Panc1 (cell line): ENCODE results near the gene PDZRN4.

ENCODE experiments used
- POLR2AphosphoS5 ChIP-seq: IDR thresholded peaks from 2 replicates; pipeline ENCODE4 v1.6.1; 2012; ENCODE audit warnings: mild to moderate bottlenecking, low read depth, low read length, moderate library complexity
- TF ChIP-seq, protein P1 (sequence below): fragments of 450-650 bp; IDR thresholded peaks from 2 replicates; pipeline ENCODE4 v1.5.1; 2017; ENCODE audit warnings: mild to moderate bottlenecking
- TF ChIP-seq, protein P2 (sequence below), 2 experiments: IDR thresholded peaks; 2 replicates each; pipeline ENCODE4 v1.6.1; 2011 to 2012; ENCODE audit warnings: low read depth in 2 of 2, control low read depth in 1 of 2, low read length in 1 of 2, mild to moderate bottlenecking in 1 of 2, moderate library complexity in 1 of 2; ENCODE audit not compliant: insufficient read depth in 1 of 2

DNA sequence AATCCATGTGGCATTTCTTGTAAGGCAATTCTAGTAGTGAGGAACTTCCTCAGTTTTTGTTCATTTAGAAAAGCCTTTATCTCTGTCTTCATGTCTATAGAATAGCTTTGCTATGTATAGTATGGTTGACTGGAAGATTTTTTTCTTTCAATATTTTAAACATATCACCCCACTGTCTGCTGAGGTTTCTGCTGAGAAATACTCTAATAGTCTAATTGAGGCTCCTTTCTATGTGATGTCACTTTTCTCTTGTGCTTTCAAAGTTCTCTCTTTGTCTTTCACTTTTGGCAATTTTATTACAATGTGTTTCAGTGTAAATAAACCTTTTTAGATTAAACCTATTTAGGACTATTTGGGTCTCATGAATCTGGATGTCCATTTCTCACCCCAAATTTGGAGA is 192.8 kb downstream of the PDZRN4 start:
- TF ChIP-seq, protein P1, sequence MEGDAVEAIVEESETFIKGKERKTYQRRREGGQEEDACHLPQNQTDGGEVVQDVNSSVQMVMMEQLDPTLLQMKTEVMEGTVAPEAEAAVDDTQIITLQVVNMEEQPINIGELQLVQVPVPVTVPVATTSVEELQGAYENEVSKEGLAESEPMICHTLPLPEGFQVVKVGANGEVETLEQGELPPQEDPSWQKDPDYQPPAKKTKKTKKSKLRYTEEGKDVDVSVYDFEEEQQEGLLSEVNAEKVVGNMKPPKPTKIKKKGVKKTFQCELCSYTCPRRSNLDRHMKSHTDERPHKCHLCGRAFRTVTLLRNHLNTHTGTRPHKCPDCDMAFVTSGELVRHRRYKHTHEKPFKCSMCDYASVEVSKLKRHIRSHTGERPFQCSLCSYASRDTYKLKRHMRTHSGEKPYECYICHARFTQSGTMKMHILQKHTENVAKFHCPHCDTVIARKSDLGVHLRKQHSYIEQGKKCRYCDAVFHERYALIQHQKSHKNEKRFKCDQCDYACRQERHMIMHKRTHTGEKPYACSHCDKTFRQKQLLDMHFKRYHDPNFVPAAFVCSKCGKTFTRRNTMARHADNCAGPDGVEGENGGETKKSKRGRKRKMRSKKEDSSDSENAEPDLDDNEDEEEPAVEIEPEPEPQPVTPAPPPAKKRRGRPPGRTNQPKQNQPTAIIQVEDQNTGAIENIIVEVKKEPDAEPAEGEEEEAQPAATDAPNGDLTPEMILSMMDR: no peak
- TF ChIP-seq POLR2AphosphoS5: no peak
- TF ChIP-seq, protein P2, sequence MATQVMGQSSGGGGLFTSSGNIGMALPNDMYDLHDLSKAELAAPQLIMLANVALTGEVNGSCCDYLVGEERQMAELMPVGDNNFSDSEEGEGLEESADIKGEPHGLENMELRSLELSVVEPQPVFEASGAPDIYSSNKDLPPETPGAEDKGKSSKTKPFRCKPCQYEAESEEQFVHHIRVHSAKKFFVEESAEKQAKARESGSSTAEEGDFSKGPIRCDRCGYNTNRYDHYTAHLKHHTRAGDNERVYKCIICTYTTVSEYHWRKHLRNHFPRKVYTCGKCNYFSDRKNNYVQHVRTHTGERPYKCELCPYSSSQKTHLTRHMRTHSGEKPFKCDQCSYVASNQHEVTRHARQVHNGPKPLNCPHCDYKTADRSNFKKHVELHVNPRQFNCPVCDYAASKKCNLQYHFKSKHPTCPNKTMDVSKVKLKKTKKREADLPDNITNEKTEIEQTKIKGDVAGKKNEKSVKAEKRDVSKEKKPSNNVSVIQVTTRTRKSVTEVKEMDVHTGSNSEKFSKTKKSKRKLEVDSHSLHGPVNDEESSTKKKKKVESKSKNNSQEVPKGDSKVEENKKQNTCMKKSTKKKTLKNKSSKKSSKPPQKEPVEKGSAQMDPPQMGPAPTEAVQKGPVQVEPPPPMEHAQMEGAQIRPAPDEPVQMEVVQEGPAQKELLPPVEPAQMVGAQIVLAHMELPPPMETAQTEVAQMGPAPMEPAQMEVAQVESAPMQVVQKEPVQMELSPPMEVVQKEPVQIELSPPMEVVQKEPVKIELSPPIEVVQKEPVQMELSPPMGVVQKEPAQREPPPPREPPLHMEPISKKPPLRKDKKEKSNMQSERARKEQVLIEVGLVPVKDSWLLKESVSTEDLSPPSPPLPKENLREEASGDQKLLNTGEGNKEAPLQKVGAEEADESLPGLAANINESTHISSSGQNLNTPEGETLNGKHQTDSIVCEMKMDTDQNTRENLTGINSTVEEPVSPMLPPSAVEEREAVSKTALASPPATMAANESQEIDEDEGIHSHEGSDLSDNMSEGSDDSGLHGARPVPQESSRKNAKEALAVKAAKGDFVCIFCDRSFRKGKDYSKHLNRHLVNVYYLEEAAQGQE (IDR thresholded peaks at IDR 0.05; ENCODE audit: insufficient read depth in 1 of 2, low read depth in 2 of 2, low read length in 1 of 2): no peak
